Stimulated activated CD8-positive, alpha-beta memory T cell treated with anti-CD3 and anti-CD28 coated beads, Interleukin-12 subunit alpha, Interleukin-12 subunit beta, amount 100 ng/mL, for 1 hour (primary cell): ENCODE measurements around the gene PBX1.

Source experiments
- DNase-seq: peaks from one replicate; pipeline ENCODE4 v3.0.0-alpha.2; 2020; ENCODE audit warnings: low read depth

Gene PBX1

GRCh38 chr1:164876398-164877116, 317.6 kb downstream of the PBX1 start:
- no peak for DNase-seq

- no peak for DNase-seq
Measured at GRCh38 chr1:164880199-164880598, 321.2 kb downstream of the PBX1 start.

- no peak for DNase-seq
Measured at GRCh38 chr1:164880644-164881043, 321.7 kb downstream of the PBX1 start.

DNA sequence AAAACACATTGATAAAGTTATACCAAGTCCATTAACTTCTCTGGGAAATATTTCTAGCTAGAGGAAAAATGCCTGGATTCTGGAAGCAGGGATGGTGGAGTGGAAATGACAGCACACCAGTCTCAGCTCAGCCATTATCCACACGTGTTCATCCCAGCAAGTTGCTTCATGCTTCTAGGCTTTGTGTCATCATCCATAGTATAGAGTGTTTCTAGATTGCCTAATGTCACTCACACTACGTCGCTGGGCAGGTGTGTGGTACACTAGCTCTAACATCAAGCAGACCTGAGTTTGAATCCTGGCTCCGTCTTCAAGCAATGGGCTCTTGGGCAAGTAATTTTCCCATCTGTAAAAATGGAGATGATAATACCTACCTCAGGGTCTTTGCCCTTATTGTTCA, 326.3 kb downstream of the PBX1 start:
- no peak for DNase-seq

- no peak for DNase-seq
Measured at GRCh38 chr1:164886101-164886500, 327.1 kb downstream of the PBX1 start.

- no peak for DNase-seq
Measured at GRCh38 chr1:164891615-164892014, 332.6 kb downstream of the PBX1 start.

GRCh38 chr1:164895026-164895912, 336.3 kb downstream of the PBX1 start:
- no peak for DNase-seq

DNA sequence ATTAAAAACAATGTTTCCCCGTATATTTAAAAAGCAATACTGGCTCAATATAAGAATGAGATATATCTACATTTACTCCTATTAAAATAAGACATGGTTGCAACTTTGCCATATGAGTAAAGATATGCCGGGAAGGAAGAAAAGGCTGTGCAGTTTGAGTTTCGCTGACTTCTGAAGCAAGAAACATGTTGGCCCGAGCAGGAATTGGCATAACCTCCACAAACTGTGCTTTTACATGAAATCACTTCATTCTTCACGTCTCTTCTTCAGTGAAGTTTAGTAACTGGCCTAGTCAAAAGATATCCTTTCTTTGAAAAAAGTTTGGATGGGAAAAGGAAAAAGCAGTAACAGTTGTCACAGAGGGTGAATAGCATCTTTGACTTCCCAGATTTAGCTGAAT, 342.0 kb downstream of the PBX1 start:
- DNase-seq: no peak
